GM19240 (cell line): ENCODE results near the gene FERMT3.
A peak's percentile ranks its signal among the peaks of the same experiment; 100 is the strongest.

ENCODE experiments used
- DNase-seq: peaks from one replicate; pipeline ENCODE4 v3.0.0; 2011; ENCODE audit warnings: low spot score; ENCODE audit not compliant: insufficient read length

The FERMT3 gene

GRCh38 chr11:64262271-64263002 lies 55.9 kb downstream of the FERMT3 start:
- DNase-seq = no peak

- no peak for DNase-seq
Observed at GRCh38 chr11:64263021-64263946, 56.8 kb downstream of the FERMT3 start.

GRCh38 chr11:64263947-64264317 lies 57.4 kb downstream of the FERMT3 start:
- DNase-seq = no peak

GRCh38 chr11:64264371-64264852 lies 57.9 kb downstream of the FERMT3 start:
- DNase-seq = no peak

DNA sequence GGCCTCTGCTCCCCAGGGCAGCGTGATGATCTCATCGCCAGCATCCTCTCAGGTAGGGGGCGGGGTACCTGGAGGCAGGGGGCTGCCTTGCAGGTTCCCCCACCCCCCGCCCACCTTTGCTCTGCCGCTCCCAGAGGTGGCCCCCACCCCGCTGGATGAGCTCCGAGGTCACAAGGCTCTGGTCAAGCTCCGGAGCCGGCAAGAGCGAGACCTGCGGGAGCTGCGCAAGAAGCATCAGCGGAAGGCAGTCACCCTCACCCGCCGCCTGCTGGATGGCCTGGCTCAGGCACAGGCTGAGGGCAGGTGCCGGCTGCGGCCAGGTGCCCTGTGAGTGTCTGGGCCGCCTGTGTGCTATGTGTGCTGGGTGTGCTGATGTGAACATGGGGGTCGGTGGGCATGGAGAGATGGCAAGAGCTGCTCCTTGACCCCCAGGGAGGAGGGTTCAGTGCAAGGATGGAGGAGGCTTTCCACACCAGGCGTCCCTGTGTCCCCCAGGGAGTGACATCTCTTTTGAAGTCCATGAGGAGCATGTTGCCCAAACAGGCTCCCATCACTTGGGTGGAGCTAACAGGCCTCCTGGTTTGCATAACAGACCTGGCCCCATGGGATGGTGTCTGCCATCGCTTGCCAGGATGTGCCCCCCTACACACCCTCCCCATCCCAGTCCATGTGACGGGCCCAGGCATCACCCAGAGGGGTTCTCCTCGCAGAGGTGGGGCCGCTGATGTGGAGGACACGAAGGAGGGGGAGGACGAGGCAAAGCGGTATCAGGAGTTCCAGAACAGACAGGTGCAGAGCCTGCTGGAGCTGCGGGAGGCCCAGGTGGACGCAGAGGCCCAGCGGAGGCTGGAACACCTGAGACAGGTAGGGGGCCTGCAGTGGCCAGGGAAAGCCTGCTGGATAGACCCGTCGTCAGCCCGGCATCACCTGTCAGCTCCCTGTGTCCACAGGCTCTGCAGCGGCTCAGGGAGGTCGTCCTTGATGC lies 58.9 kb downstream of the FERMT3 start:
- DNase-seq = no peak

DNA sequence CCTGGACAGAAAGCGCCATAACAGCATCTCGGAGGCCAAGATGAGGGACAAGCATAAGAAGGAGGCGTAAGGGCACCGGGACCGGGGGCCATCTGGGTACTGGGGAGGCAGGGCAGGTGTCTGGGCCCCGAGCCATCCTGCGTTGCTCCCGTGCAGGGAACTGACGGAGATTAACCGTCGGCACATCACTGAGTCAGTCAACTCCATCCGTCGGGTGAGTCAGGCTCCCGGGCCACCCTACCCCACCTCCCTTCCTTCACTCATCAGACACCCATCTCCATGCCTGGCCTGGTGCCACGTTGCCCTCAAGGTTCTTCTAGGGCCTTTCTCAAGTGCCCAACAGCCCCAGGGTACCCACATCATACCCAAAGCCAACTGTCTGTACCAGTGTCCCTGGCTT lies 59.8 kb downstream of the FERMT3 start:
- DNase-seq = no peak

- no peak for DNase-seq
Observed at GRCh38 chr11:64267207-64267945, 60.9 kb downstream of the FERMT3 start.

GRCh38 chr11:64268025-64268892 lies 61.7 kb downstream of the FERMT3 start:
- DNase-seq = no peak

- DNase-seq = no peak
Observed at GRCh38 chr11:64268893-64269539, 62.5 kb downstream of the FERMT3 start.

GRCh38 chr11:64269540-64270220 lies 63.2 kb downstream of the FERMT3 start:
- DNase-seq = peak; percentile 74
